Left forelimb (tissue), 1 donor: ENCODE data around the gene ATP2B1.

Experiments used
- DNase-seq: peaks from one replicate; pipeline ENCODE4 v3.0.0-alpha.2; 2018; ENCODE audit warnings: low spot score

Gene ATP2B1

GRCh38 chr12:89692439-89692838 is 16.2 kb downstream of the ATP2B1 start:
- no peak for DNase-seq

- DNase-seq = no peak
Observed at GRCh38 chr12:89691659-89692058, 17.0 kb downstream of the ATP2B1 start.

GRCh38 chr12:89690925-89691324 is 17.7 kb downstream of the ATP2B1 start:
- no peak for DNase-seq

- DNase-seq = no peak
Observed at GRCh38 chr12:89689306-89689705, 19.3 kb downstream of the ATP2B1 start.

GRCh38 chr12:89686311-89686710 is 22.3 kb downstream of the ATP2B1 start:
- DNase-seq = no peak

- DNase-seq = no peak
Observed at GRCh38 chr12:89685363-89685972, 23.2 kb downstream of the ATP2B1 start.

- DNase-seq = no peak
Observed at GRCh38 chr12:89684136-89684535, 24.5 kb downstream of the ATP2B1 start.

GRCh38 chr12:89682284-89682683 is 26.4 kb downstream of the ATP2B1 start:
- DNase-seq = no peak

GRCh38 chr12:89680409-89680808 is 28.2 kb downstream of the ATP2B1 start:
- DNase-seq = no peak

- no peak for DNase-seq
Observed at GRCh38 chr12:89679631-89680030, 29.0 kb downstream of the ATP2B1 start.

- no peak for DNase-seq
Observed at GRCh38 chr12:89678225-89678624, 30.4 kb downstream of the ATP2B1 start.

- no peak for DNase-seq
Observed at GRCh38 chr12:89676930-89677329, 31.7 kb downstream of the ATP2B1 start.

GRCh38 chr12:89674326-89674942 is 34.2 kb downstream of the ATP2B1 start:
- no peak for DNase-seq

- no peak for DNase-seq
Observed at GRCh38 chr12:89673603-89674002, 35.0 kb downstream of the ATP2B1 start.

- no peak for DNase-seq
Observed at GRCh38 chr12:89672589-89672979, 36.1 kb downstream of the ATP2B1 start.

GRCh38 chr12:89671469-89671868 is 37.2 kb downstream of the ATP2B1 start:
- no peak for DNase-seq

- no peak for DNase-seq
Observed at GRCh38 chr12:89669197-89669596, 39.4 kb downstream of the ATP2B1 start.

GRCh38 chr12:89665556-89665955 is 43.1 kb downstream of the ATP2B1 start:
- DNase-seq = no peak

GRCh38 chr12:89664441-89664840 is 44.2 kb downstream of the ATP2B1 start:
- DNase-seq = no peak

- no peak for DNase-seq
Observed at GRCh38 chr12:89663577-89664357, 44.9 kb downstream of the ATP2B1 start.

GRCh38 chr12:89662623-89663022 is 46.0 kb downstream of the ATP2B1 start:
- no peak for DNase-seq

GRCh38 chr12:89661706-89662330 is 46.8 kb downstream of the ATP2B1 start:
- no peak for DNase-seq

GRCh38 chr12:89657739-89658138 is 50.9 kb downstream of the ATP2B1 start:
- no peak for DNase-seq
